IMR-90 (cell line): ENCODE data around the gene SORL1.

ENCODE experiments used
- POLR2A ChIP-seq: IDR thresholded peaks from 2 replicates; pipeline ENCODE4 v1.6.1; 2012; ENCODE audit warnings: mild to moderate bottlenecking, low read depth, low read length
- RFX5 ChIP-seq: IDR thresholded peaks from 2 replicates; pipeline ENCODE4 v1.8.0; 2012; ENCODE audit warnings: low read depth, mild to moderate bottlenecking, low read length, moderate library complexity
- SMC3 ChIP-seq: fragments of 150-350 bp; IDR thresholded peaks from 2 replicates; pipeline ENCODE4 v1.6.1; 2016; ENCODE audit warnings: low read depth, mild to moderate bottlenecking, antibody characterized with exemption, low read length, moderate library complexity
- TF ChIP-seq, protein P1 (sequence below): conservative IDR thresholded peaks from 2 replicates; pipeline ENCODE4 v1.5.1; 2012; ENCODE audit warnings: mild to moderate bottlenecking, low read depth, low read length, improper control_type of control experiment

DNA sequence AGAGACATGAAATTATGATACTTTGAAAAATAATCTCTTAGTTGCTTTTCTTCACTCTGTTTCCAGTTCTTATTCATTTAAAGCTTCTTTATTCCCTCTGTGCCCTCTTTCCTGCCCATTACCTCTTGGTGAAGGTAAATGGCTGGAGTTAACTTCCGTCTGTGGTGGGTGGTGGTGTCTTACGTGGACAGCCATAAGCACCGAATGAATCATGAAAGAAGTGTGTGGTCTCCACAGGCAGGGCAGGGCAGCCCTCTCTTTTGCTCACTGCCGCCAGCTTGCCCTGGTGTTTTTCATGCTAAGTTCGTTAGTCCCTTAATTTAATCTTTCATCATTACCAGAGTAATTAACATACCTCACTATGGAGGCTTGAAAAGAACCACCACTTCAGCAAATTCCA is 99.3 kb downstream of the SORL1 start:
- TF ChIP-seq RFX5 (no peak), POLR2A (no peak), SMC3 (no peak)
- TF ChIP-seq, protein P1, sequence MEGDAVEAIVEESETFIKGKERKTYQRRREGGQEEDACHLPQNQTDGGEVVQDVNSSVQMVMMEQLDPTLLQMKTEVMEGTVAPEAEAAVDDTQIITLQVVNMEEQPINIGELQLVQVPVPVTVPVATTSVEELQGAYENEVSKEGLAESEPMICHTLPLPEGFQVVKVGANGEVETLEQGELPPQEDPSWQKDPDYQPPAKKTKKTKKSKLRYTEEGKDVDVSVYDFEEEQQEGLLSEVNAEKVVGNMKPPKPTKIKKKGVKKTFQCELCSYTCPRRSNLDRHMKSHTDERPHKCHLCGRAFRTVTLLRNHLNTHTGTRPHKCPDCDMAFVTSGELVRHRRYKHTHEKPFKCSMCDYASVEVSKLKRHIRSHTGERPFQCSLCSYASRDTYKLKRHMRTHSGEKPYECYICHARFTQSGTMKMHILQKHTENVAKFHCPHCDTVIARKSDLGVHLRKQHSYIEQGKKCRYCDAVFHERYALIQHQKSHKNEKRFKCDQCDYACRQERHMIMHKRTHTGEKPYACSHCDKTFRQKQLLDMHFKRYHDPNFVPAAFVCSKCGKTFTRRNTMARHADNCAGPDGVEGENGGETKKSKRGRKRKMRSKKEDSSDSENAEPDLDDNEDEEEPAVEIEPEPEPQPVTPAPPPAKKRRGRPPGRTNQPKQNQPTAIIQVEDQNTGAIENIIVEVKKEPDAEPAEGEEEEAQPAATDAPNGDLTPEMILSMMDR: no peak
